ENCODE measurements around the gene ZNF136. TPM values are rescaled to one million over a fixed set of nuclear protein-coding genes. Genes with fewer than 3 reads are reported as not detected.

Gene ZNF136
- total and polyA plus RNA-seq, 9 donors: 8.8 to 18.8 (median 16.2) TPM

- Histone ChIP-seq H3K4me3 (no peak overlapping the region), H3K27me3 (no peaks in the 10 kb centered on the region), H3K4me1 (ENCODE audit: insufficient read depth) (no peaks in the 10 kb centered on the region), H3K9me3 (no peaks in the 10 kb centered on the region), H3K27ac (no peak overlapping the region), H3K36me3 (no peaks in the 10 kb centered on the region)
- intact Hi-C loops (cut with DNase I): no loop called here
- 87 to 89% (median 89%) methylated on average over 3 of the region's 3 CpGs for WGBS, 3 donors
- DNase-seq: no peak
- TF ChIP-seq EP300 (IDR thresholded peaks at IDR 0.05): no peak
- TF ChIP-seq POLR2A (IDR thresholded peaks at IDR 0.05): no peak
- no peak for TF ChIP-seq CTCF (IDR thresholded peaks at IDR 0.05)
These were observed 37.0 kb downstream of the ZNF136 start for GRCh38 chr19:12199757-12200419.

DNA sequence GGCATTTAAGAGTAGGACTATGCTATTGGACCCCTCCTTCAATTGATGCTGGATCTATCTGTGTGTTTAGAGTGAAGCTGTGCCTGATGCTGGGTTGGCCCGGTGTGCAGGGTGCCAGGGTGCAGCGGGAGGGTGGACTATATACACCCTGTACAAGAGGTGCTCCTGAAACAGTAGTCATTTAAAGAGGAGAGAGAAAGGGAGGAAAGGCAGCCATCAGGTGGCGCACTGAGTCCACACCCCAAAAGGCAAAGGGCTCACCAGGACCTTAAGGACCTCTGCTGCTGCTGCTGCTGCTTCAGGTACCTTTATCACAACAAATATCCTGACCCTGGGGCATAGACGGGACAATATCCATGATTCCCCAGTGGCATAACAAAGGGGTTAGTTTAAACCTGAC lies 39.4 kb downstream of the ZNF136 start:
- no peaks in the 10 kb centered on the region for H3K36me3 ChIP-seq
- no peak overlapping the region for H3K4me3 ChIP-seq
- no peak for TF ChIP-seq POLR2A (IDR thresholded peaks at IDR 0.05)
- no peak for TF ChIP-seq CTCF (IDR thresholded peaks at IDR 0.05)
- no peak for TF ChIP-seq EP300 (IDR thresholded peaks at IDR 0.05)
- H3K9me3 ChIP-seq: peaks cover 0 to 5% of the 10 kb centered on the region in 2 donors
- no peaks in the 10 kb centered on the region for H3K4me1 ChIP-seq (ENCODE audit: insufficient read depth)
- 53 to 64% (median 60%) methylated on average over 4 of the region's 4 CpGs for WGBS, 3 donors
- intact Hi-C loops (cut with DNase I): no loop called here
- DNase-seq: no peak
- no peak overlapping the region for H3K27ac ChIP-seq
- no peaks in the 10 kb centered on the region for H3K27me3 ChIP-seq

GRCh38 chr19:12205296-12205695 lies 42.4 kb downstream of the ZNF136 start:
- Histone ChIP-seq H3K36me3 (no peaks in the 10 kb centered on the region), H3K27me3 (no peaks in the 10 kb centered on the region), H3K9me3 (peaks cover 0 to 10% of the 10 kb centered on the region in 2 donors), H3K27ac (no peak overlapping the region), H3K4me1 (ENCODE audit: insufficient read depth) (no peaks in the 10 kb centered on the region), H3K4me3 (no peak overlapping the region)
- no peak for DNase-seq
- 94 to 99% (median 97%) methylated on average over 4 of the region's 4 CpGs for WGBS, 3 donors
- intact Hi-C loops (cut with DNase I): no loop called here
- TF ChIP-seq CTCF (IDR thresholded peaks at IDR 0.05) (no peak), POLR2A (IDR thresholded peaks at IDR 0.05) (no peak), EP300 (IDR thresholded peaks at IDR 0.05) (no peak)

DNA sequence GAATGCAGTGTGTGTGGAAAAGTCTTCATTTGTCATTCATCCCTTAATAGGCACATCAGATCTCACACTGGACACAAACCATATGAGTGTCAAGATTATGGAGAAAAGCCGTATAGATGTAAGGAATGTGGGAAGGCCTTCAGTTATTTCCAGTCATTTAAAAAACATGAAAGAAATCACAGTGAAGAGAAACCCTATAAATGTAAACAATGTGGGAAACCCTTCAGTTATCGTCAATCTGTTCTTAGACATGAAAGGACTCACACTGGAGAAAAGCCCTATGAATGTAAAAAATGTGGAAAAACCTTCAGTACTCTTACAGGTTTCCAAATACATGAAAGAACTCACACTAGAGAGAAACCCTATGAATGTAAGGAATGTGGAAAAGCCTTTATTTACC lies 45.3 kb downstream of the ZNF136 start:
- TF ChIP-seq CTCF (IDR thresholded peaks at IDR 0.05): no peak
- TF ChIP-seq POLR2A (IDR thresholded peaks at IDR 0.05): no peak
- TF ChIP-seq EP300 (IDR thresholded peaks at IDR 0.05): no peak
- no peaks in the 10 kb centered on the region for H3K4me1 ChIP-seq (ENCODE audit: insufficient read depth)
- no peak for DNase-seq
- H3K27me3 ChIP-seq: no peaks in the 10 kb centered on the region
- no peak overlapping the region for H3K4me3 ChIP-seq
- no peak overlapping the region for H3K27ac ChIP-seq
- intact Hi-C loops (cut with DNase I): no loop called here
- H3K36me3 ChIP-seq: no peaks in the 10 kb centered on the region
- H3K9me3 ChIP-seq: peaks cover 0 to 10% of the 10 kb centered on the region in 2 donors
- WGBS, 3 donors: 95 to 99% (median 97%) methylated on average over 2 of the region's 2 CpGs

All from ovary (tissue), 9 donors.